HG03159 (cell line): ENCODE measurements around the gene GSTT4.
"Not testable (repeated sequence)": the region's sequence is repeated elsewhere in the genome, so short reads cannot be mapped to it uniquely, and the experiment has no call there.

Experiments used
- ATAC-seq: cut with Tn5 transposase; IDR thresholded peaks from one replicate; pipeline ENCODE4 v1.9.1; 2021; ENCODE audit warnings: mild to moderate bottlenecking, moderate library complexity; ENCODE audit not compliant: unreplicated experiment

Gene GSTT4

DNA sequence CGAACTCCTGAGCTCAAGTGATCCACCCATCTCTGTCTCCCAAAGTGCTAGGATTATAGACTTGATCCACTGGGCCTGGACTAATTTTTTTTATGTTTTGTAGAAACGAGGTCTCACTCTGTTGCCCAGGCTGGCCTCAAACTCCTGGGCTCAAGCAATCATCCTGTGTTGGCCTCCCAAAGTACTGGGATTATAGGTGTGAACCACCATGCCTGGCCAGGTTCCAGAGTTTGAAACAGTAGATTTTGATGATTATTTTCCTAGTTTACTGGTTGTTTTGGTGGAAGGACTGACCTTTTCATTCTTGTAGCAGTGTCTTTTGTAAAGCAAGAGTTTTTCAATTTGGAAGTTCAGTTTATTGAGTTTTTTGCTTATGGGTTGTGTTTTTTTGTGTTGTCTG lies 20.8 kb upstream of the GSTT4 start:
- ATAC-seq = no peak

DNA sequence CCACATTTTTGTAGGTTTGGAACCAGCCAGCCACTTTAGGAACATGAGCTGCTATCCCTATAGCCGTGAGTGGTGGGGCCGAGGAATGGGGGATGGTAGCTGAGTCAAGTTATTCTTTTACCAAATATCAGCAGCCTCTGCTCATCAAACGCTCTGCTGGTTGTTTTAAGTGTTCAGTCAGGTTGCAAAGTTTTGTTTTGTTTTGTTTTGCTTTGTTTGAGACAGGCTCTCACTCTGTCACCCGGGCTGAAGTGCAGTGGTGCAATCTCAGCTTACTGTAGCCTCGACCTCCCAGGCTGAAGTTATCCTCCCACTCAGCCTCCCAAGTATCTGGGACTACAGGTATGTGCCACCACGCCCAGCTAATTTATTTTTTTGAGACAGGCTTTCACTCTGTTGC lies 20.2 kb upstream of the GSTT4 start:
- ATAC-seq = no peak

DNA sequence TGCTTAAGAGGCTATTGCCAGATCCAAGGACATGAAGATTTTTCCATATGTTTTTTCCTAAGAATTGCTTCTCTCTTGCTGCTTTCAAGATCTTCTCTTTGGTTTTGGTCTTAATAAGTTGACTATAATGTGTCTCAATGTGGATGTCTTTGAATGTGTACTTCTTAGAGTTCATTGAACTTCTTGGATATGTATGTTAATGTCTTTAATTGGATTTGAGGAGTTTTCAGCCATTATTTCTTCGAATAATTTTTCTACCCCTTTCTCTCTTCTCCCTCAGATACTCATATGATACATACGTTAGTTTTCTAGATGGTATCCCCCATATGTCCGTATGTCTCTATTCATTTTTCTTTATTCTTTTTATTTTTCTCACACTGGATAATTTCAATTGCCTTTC lies 19.1 kb upstream of the GSTT4 start:
- no peak for ATAC-seq

DNA sequence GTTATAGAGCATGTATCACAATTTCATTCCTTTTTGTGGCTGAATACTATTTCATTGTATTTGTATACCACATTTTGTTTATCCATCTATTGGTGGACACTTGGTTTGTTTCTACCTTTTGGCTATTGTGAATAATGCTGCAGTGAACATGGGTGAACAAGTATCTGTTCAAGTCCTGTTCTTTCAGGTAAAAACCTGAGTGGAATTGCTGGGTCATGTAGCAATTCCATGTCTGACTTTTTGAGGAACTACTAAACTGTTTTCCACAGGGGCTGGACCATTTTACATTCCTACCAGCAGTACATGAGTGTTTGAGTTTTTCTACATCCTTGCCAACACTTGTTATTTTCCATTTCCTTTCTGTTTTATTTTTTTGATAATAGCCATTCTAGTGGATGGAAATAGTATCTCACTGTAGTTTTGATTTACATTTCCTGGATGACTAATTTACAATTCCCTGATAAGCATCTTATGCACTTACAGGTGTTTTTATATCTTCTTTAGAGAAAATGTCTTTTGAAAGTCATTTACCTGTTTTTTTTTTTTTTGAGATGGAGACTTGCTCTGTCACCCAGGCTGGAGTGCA lies 18.0 kb upstream of the GSTT4 start:
- ATAC-seq = no peak

DNA sequence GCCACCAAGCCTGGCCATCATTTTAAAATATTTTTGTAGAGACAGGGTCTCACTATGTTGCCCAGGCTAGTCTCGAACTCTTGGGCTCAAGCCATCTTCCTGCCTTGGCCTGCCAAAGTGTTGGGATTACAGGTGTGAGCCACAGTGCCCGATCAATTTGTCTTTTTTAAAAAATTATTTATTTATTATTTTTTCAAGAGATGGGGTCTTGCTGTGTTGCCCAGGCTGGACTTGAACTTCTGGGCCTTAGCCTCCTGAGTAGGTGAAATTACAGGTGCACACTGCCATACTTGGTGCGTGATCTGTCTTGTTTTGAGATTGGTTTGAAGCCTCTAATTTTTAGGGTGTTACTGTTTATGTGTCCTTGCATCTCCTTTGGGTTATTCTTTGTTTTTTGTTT lies 16.1 kb upstream of the GSTT4 start:
- ATAC-seq = no peak

DNA sequence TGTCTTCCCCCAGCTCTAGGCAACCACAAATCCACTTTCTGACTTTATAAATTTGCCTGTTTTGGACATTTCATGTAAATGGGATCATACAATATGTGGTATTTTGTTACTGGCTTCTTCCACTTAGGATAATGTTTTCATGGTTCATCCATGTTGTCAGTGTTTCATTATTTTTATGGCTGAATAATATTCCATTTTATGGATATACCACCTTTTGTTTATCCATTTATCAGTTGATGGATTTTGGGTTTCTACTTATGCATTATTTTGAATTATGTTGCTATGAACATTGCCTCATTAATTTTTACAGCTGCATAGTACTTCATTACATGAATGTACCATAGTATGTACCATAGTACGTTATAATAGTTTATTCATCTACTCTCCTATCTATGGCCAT lies 10.9 kb upstream of the GSTT4 start:
- no peak for ATAC-seq

DNA sequence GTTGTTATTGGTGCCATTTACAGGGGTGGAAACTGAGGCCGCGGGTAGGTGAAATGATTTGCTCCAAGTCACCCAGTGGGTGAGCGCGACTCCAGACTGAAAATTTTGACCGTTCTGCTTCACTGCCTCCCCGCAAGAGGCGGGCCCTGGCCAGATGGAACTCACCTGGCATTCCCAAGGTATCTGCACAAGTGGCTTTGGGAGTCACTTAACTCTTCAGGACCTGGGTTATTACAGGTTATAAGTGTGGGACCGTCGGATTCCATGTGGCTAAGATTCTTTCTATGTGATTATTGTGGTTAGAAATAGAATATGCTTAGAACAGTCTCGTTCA lies 6.4 kb upstream of the GSTT4 start:
- peak; percentile 12 for ATAC-seq

DNA sequence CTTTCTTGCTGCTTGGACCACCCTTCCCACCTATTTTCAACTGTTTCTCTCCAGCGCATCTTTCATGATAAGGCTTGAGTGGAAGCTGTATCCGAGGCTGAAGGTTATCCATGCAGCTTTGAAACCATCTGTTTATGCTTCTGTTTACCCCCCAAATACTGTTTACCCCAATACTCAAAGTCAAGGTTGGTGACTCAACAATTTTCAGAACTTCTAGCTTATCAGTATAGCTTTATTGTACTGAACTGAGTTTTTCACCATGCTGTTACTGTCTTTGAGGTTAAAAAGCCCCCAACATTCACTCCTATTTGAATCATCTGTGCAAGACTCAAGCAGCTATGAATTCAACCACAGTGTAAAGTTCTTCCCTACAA lies 4.8 kb upstream of the GSTT4 start:
- no peak for ATAC-seq

DNA sequence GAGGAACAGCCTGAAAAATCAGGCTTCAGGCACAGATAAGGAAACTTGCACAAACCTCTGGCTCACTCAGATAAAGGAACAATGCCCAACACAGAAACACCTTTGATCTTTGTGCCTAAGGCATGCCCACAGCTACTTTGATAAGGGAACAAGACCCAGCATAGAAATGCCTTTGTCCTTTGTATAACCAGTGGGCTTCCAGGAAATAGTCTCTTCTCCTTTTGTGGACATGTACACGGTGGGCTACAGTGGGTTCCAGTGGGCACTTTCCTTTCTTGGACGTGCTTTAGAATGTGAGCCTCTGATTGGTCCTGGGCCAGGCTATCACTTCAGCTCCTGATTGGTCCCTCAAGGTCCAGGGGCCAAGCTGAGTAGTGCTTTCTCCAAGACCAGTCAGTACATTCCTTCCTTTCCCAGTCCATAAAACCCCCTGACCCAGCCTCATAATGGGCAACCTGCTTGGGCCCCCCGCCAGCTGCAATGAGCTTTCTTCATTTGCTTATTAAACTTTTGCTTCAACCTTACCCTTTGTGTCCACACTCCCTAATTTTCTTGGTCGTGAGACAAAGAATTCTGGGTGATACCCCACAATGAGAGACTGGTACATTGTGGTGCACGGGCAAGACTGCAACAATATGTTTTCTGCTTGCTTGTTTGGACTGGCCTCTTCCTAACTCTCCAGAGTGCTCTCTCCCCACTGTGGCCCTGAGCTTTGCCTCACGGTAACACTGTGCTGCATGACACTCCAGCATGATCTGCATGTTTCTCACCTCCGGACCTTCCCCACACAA lies 4.2 kb upstream of the GSTT4 start:
- ATAC-seq = no peak

DNA sequence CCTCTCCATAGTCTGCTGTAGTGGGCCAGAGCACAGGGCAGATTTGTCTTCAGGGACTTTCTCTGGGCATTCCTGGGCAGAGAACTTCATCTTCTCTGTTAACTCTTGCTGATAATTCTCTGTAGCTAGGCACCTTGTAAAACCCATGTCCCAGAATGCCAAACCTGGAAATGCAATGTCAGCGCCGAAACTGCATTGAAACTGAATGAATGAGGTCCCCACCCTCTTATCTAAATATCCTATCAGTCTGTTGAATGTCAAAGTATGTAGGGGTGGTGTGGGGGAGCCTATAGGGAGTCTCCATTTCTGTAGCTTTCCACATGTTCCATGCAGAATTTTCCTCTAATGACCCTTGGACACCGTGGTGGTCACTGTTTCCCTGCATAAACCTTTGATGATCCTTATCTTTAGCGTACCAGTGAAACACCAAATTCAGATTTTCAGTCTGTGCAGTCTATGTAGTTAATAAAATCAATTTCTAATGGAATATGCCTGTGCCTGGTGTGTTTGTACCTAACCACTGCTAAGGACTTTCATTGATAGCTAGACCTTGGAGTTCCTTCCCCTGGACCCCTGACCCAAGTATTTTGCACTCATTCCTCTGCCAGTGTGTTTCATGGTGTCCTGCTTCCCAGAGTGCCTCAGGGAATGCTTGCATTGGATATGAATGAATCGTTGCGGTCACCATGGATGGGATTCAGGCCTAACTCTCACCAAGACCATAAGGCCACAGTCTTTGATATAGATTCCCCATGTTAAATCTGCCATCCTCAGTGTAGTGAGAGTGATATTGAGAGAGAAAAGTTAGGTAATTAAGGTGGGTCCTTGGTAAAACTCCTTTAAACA lies 3.4 kb upstream of the GSTT4 start:
- no peak for ATAC-seq

DNA sequence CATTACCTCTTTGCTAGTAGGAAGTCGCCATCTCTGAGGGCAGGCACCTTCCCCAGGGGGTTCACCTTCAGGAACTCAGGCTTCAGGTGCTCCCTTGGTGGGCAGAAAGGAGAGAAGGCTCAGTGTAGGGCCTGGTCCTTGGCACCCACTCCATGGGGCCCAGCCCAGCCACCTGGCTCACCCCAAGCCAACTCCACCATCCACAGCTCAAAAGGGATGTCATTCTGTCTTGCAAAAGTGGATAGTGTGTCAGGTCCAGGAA lies 2.7 kb upstream of the GSTT4 start:
- no peak for ATAC-seq

DNA sequence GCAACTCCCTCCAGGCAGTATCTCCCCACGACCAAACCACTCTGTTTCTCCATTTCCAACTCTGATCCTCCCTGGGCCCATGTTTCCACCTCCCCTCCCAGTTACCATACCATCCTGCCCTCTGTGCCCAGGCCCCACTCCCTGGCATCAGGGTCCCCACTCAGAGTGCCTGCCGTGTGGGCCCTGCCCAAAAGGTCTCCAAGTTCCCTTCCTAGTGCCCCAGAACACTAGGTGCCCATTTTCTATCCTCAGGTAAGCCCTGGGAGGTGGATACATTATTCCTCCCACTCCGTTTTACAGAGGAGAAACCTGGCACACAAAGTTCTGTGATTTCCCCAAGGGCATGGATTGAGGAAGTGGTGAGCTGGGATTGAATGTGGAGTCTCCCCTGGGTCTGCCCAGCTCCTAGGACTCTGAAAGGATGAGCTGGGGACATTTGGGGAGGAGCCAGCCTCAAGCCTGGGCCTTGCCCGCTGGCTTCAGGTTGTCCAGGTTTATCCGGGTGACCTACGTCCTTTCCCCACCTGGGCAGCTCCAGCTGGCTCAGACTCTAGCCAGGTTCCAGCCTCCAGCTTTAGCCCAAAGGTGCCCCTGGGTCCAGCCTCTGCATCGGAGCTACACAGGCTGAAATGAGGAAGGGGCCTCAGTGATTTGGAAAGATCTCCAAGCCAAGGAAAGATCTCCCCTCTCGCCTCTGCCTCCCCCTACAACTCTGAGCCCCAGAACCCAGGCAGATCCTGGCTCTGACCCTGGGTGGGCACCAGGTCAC lies 2.2 kb upstream of the GSTT4 start:
- ATAC-seq = no peak

DNA sequence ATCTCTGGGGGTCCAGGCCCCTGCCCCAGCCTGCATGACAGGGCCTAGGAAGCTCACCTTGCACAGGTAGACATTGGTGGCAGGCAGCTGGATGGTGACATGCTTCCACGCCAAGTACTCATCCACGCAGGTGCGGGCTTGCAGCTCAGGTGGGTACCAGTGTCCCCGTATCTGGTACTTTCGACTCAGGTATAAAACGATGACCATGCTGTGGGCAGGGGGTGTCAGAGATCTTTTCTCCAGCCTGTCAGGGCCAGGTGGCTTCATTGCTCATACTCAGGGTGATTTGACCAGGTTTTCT lies 1.6 kb upstream of the GSTT4 start:
- ATAC-seq = no peak

DNA sequence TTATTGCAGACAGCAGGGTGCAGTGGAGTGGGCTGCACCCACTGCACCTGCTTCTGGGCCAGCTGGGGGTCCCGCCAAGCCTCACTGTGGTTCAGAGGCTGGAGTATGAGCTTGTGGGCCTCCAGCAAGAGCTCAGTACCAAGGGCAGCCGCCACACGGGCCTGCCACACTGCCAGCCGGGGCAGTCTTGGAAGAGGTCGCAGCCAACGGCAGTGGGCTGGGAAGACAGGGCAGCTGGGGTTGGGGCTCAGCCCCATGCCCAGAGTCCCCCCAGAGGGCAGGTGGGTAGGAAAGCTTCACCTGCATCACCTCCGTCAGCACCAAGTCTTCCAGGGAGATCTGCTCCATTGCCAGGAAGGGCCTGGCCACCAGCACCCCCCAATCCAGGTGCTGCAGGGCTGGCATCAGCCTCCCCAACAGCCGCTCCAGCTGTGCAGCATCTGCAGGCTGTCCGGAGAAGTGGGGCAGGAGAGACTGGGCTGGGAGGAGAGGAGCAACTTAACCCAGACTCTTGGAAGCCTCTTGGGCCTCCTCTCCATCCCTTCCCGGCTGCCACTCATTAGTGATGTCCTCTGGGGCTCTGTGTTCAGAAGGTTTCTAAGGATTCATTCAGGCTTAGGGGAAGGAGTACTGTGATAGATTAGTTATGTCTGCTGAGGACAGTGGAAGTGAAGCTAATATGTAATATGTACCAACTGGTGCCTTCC lies 1.1 kb upstream of the GSTT4 start:
- no peak for ATAC-seq

DNA sequence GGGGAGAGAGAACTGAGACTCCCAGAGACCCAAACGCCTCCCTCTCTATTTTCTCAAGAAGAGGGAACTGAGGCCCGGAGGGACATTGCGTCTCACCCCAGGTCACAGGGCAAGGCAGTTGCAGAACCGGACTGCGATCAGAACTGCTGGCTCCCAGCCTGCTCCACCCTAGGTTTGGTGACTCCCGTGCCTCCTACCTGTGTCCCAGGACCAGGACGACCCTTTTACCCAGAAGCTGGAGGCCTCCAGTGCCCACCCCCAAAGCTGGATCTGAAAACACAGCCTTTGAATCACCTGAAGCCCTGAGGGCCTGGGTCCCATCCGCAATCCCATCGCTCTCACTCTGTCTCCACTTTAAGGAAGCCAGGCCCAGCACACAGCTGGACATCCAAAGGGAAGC lies 1.4 kb downstream of the GSTT4 start:
- ATAC-seq = no peak

DNA sequence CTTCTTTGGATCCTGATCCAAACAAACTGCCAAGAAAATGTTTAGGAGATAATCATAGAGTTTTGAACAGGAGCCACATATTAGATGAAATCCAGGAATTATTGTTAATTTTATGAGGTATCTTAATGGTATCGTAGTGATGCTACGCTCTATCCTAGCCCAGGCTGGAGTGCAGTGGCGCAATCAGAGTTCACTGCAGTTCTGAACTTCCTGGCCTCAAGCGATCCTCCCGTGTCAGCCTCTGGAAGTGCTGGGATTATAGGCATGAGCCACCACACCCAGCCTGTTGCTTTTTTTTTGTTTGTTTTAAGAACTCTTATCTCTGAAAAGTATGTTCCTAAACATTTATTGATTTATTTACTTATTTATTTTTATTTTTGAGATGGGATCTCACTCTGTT lies 2.4 kb downstream of the GSTT4 start:
- ATAC-seq = no peak

DNA sequence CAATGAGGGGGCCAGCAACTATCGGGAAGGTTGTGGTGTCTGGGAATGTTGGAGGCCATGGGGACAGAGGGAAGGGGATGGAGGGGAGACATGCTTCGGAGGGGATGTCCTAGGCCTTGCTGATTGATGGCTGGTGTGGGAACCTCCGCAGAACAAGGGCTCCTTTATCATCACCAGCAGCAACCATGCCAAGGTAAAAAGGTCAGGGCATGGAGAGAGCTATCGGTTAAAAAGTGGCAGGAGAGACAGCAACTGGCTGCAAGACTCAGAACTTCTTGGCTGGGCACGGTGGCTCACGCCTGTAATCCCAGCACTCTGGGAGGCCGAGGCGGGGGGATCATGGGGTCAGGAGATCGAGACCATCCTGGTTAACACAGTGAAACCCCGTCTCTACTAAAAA lies 3.0 kb downstream of the GSTT4 start:
- ATAC-seq = no peak

DNA sequence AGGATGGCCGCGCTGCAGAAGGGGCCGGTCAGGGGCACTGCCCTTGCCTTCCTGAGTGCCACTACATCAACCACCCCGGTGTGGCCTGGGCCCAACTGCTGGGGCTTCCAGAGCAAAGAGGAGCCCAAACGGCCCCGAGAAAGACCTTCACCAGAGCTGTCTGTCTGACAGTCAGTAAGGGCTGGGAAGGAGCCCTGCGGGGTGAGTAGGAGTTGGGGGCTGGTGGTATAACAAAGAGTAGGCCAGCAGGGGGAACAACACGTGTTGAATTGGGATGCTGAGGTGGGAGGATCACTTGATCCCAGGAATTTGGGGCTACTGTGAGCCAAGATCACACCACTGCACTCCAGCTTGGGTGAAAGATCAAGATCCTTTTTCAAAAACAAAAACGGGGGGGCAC lies 3.9 kb downstream of the GSTT4 start:
- ATAC-seq = no peak

DNA sequence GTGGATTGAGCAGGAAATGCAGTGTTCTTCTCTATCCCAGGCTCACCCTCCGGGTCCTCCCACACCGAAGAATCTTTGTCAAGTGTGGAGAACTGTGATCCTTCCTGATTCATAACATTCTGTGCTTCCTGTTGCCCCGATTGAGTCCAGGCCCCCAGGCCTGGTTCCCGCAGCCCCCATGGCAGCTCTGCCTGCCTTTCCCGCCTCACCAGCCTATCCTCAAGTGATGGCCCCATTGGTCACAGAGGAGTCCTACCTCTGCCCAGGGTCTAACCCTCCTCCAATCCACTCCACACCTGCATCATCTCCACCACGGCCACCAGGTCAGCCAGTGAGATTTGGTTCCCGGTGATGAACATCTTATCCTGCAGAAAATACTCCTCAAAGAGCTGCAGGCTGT lies 5.5 kb downstream of the GSTT4 start:
- ATAC-seq = not testable (repeated sequence)

DNA sequence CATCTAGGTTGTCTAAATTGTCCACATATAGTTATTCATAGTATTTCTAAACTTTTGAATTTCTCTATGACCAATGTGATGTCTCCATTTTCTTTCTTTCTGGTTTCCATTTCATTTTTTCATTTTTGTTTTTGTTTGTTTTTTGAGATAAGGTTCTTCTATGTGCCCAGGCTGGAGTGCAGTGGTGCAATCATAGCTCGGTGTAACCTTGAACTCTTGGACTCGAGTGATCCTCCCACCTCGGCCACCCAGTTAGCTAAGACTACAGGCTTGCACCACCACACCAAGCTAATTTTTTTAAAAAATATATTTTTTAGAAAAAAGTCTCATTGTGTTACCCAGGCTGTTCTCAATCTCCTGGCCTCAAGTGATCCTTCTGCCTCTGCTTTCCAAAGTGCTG lies 8.2 kb downstream of the GSTT4 start:
- ATAC-seq = no peak

DNA sequence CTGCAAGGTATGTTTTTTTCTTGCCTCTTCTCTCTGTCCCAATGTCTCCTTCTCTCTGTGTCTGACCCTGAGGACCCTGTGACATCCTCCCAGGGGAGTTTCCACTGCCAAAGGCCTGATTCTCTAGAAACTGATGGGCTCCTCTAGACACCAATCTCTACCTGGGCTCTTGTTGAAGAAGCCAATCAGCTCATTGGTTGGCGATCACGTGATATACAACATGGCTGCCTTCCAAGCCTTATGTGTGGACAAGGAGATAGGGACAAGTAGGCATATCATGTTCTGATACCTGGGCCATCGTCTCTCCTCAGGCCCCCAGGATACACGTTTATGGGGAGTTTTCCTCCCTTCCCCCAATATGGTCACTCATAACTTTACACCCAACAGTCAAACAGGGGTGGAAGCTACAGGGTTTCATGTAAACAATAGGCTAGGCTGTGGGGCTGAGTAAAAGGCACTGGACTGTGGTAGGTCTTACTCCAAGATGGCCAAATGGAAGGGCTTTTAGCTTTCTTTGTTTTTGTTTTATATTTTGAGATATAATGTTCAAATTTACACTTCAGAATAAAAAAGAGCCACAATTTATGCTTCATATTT lies 11.6 kb downstream of the GSTT4 start:
- not testable (repeated sequence) for ATAC-seq
